Measurements from ENCODE around the gene FBXL16. TPM values are rescaled to one million over a fixed set of nuclear protein-coding genes. Genes with fewer than 3 reads are reported as not detected.
A peak's percentile ranks its signal among the peaks of the same experiment; 100 is the strongest.

Gene FBXL16
- total RNA-seq, 2 experiments from 2014 or later = 12.7 to 14.3 TPM

DNA sequence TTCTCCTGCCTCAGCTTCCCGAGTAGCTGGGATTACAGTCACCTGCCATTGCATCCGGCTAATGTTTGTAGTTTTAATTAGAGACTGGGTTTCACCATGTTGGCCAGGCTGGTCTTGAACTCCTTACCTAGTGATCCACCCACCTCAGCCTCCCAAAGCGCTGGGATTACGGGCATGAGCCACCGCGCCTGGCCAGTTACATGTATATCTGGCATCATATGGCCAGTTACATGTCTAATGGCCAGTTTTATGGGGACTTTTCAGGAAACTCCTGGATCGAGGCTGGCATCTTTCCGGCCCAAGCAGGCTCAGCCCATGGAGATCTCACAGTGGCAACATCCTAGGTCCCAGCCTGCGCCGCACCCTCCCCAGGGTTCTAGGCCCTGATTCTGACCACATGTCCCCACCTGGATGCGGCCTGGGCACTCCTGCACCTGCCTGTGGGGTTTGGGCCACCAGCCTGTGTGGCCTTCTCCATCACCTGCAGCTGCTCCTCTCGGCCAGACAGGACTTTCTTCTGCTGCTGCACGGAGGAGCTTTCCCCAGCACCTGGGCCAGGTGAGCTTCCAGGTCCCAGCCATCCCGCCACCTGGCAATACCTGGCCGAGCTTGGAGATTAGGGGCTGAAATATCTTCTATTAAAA, 36.5 kb upstream of the FBXL16 start:
- CTCF ChIA-PET = interaction anchor here (1.1 to 1.7 kb wide), 2 partner anchors 8 to 21 kb away, joined by 4 read pairs; partner anchors contain the start of gene ANTKMT
- Mint-ChIP-seq H3K9me3 (no peaks in the 10 kb centered on the region), H3K4me3 (peak overlapping the region; percentile 67), H3K27me3 (no peaks in the 10 kb centered on the region), H3K4me1 (peaks cover 20% of the 10 kb centered on the region), H3K27ac (peak overlapping the region; percentile 57), H3K36me3 (ENCODE audit: low read depth) (peaks cover 5% of the 10 kb centered on the region)
- POLR2A ChIA-PET = interaction anchor here (0.7 kb wide), 1 partner anchor 301 kb away, joined by 4 read pairs; no protein-coding TSS in a partner anchor
- DNase-seq = no peak

GRCh38 chr16:740764-741505, 35.3 kb upstream of the FBXL16 start, which contains the start of gene CIAO3:
CIAO3 (minus strand) TSS chr16:740997; CDS start chr16:740985, 12 bp downstream.
- DNase-seq = peak; percentile 90
- Mint-ChIP-seq H3K9me3 (no peaks in the 10 kb centered on the region), H3K27me3 (no peaks in the 10 kb centered on the region), H3K36me3 (ENCODE audit: low read depth) (peaks cover 8% of the 10 kb centered on the region), H3K4me1 (peaks cover 24% of the 10 kb centered on the region), H3K4me3 (peak within 1 kb of the TSS; percentile 79), H3K27ac (peak within 1 kb of the TSS; percentile 81)
- ChIA-PET POLR2A (interaction anchor here (0.7 kb wide), 1 partner anchor 302 kb away, joined by 4 read pairs; no protein-coding TSS in a partner anchor), CTCF (interaction anchor here (0.5 to 3.0 kb wide), 14 partner anchors 8 to 401 kb away, joined by 3 to 14 read pairs (median 5); partner anchors contain the start of genes ANTKMT, CCDC78, METTL26 and WDR24)

DNA sequence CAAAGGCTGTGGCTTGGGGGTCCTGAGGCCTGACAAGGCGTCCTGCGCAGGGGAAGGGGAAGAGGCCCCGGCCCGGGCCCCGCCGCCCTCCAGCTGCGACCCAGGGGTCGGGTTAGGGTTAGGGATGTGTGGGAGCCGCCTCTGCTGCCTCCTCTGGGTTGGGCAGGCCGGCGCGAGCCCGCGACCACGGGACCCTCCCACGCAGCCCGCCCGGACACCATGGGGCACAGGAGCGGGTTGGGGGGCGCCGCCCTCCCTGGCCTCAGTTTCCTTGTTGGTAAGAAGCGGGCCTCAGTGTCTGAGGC, 34.8 kb upstream of the FBXL16 start:
- no peaks in the 10 kb centered on the region for H3K9me3 Mint-ChIP-seq
- POLR2A ChIA-PET = no interaction called here
- peak overlapping the region; percentile 62 for H3K27ac Mint-ChIP-seq
- peak overlapping the region; percentile 79 for H3K4me3 Mint-ChIP-seq
- DNase-seq = no peak
- H3K4me1 Mint-ChIP-seq = peaks cover 28% of the 10 kb centered on the region
- CTCF ChIA-PET = interaction anchor here (0.5 to 3.0 kb wide), 13 partner anchors 9 to 402 kb away, joined by 3 to 14 read pairs (median 5); partner anchors contain the start of genes ANTKMT, CCDC78, METTL26 and WDR24
- H3K27me3 Mint-ChIP-seq = no peaks in the 10 kb centered on the region
- H3K36me3 Mint-ChIP-seq (ENCODE audit: low read depth) = peaks cover 11% of the 10 kb centered on the region

DNA sequence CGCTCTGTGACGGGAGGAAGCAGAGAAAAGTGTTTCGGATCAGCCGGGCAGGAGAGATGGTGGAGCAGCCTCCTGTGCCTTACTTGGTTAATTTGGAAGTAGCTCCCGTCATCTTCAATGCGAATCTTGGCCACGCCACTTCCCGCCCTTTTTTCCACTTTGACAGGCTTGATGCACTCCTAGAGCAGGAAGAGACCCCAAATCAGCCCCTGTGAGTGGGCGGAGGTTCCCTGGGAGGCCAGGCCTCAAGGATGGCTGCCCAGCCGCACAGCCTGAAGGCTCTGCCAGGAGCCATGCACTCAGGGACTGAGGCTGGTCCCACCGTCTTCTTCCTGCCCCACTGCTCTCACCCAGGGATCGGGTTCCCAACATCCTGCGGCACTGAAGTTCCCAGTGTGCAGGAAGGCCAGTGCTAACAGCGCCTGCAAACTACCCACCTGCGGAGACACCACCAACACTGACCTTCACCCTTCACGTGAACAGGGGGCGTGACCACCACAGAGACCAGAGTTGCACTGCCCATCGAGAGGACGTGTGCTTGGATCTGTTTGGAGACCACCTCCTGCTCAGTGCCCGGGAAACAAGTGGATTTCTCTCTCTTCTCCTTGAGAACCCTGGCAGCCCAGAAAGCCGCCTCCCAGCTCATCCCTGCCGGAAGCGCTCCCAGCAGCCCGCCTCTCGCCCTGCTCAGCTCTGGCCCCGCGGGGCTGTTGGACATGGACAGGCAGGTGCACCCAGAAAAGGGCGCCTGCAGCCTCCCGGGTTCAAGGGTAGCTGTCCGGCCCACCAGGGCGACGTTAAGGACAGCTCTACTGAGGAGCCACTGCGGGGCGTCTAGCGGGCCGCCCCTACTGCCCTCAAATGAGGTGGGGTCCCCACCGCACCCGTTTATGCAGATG, 34.2 kb upstream of the FBXL16 start:
- Mint-ChIP-seq H3K36me3 (ENCODE audit: low read depth) (peaks cover 14% of the 10 kb centered on the region), H3K4me3 (peak overlapping the region; percentile 79), H3K9me3 (no peaks in the 10 kb centered on the region), H3K27ac (peak overlapping the region; percentile 62), H3K4me1 (peaks cover 31% of the 10 kb centered on the region), H3K27me3 (no peaks in the 10 kb centered on the region)
- ChIA-PET POLR2A (no interaction called here), CTCF (interaction anchor here (0.5 to 3.0 kb wide), 12 partner anchors 9 to 403 kb away, joined by 3 to 14 read pairs (median 5); partner anchors contain the start of genes ANTKMT, CCDC78 and WDR24)
- no peak for DNase-seq

DNA sequence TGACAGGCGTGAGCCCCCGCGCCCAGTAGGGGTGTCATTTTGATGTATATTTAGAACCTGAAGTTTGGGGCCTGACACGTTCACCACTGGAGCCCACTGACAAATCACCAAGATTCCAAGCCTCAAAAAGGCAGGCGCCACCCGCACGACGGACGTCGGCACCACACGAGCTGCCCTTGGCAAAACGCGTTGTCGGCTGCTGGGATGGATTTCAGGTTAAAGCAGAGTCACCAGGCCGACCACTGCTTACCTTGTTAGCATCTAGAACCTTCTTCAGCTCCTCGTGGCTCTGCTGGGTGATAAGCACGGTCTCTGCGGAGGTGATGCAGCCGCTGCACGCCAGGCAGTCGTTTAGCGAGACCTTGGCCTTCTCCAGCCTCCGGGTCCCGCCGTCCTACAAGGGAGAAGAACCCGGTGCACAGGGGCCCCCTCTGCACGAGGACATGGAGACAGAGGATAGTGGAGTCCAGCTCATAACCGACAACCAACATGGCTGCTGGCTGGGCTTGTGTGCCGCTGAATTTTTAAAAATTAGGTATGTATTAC, 31.4 kb upstream of the FBXL16 start:
- H3K9me3 Mint-ChIP-seq = no peaks in the 10 kb centered on the region
- POLR2A ChIA-PET = no interaction called here
- no peak for DNase-seq
- H3K4me1 Mint-ChIP-seq = peaks cover 31% of the 10 kb centered on the region
- no peak overlapping the region for H3K27ac Mint-ChIP-seq
- H3K27me3 Mint-ChIP-seq = no peaks in the 10 kb centered on the region
- H3K4me3 Mint-ChIP-seq = no peak overlapping the region
- CTCF ChIA-PET = interaction anchor here (1.2 to 2.1 kb wide), 3 partner anchors 12 to 49 kb away, joined by 3 to 9 read pairs (median 3); partner anchors contain the start of gene ANTKMT
- peaks cover 14% of the 10 kb centered on the region for H3K36me3 Mint-ChIP-seq (ENCODE audit: low read depth)

GRCh38 chr16:735982-736453, 30.4 kb upstream of the FBXL16 start:
- ChIA-PET CTCF (interaction anchor here (0.7 to 2.1 kb wide), 5 partner anchors 9 to 50 kb away, joined by 3 to 9 read pairs (median 3); partner anchors contain the start of genes ANTKMT, CCDC78 and HAGHL), POLR2A (interaction anchor here (0.7 kb wide), 1 partner anchor 51 kb away, joined by 7 read pairs; no protein-coding TSS in a partner anchor)
- no peaks in the 10 kb centered on the region for H3K27me3 Mint-ChIP-seq
- H3K27ac Mint-ChIP-seq = peak overlapping the region; percentile 36
- peak; percentile 43 for DNase-seq
- no peaks in the 10 kb centered on the region for H3K9me3 Mint-ChIP-seq
- H3K4me1 Mint-ChIP-seq = peaks cover 28% of the 10 kb centered on the region
- no peak overlapping the region for H3K4me3 Mint-ChIP-seq
- peaks cover 14% of the 10 kb centered on the region for H3K36me3 Mint-ChIP-seq (ENCODE audit: low read depth)

DNA sequence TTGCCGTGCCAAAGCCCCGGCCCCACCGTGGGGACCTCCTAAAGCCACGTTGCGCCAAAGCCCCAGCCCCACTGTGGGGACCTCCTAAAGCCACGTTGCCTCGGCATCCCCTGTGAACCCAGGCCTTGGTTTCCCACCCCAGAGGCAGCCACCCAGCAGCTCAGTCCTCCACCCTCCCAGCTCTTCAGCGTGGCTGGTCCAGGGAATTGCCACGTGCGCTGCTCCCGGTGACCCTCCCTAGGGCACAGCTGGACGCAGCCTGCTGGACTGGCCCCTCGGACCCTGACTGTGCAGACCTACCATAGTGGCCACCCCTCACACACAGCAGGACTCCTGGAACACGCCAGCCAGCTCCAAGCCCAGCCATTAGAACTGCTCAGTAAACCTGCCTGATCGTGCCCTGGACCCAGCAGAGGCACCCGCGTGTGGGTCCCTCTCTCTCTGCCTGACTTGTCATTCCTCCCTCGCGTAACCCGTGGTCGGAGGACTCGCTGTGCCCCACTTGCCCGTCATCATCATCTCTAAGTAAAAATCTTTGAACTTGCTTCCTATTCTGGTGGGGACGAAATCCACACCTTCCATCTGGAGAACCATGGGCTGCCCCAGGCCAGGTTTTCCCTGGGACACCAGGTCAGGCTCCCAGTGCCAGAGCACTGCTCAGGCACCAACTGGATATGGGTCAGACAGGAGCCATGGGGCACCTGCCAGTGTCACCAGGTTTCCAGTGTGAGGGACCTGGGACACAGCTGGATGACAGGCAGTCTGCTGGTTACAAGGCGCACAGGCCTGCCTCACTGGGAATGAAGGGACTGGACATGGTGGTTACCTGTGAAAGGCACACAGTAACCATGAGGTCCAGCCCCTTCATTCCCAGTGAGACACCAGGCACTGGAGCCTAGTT, 29.6 kb upstream of the FBXL16 start:
- ChIA-PET POLR2A (no interaction called here), CTCF (interaction anchor here (1.2 to 2.1 kb wide), 4 partner anchors 9 to 51 kb away, joined by 3 to 9 read pairs (median 5); partner anchors contain the start of genes ANTKMT, CCDC78 and HAGHL)
- no peak overlapping the region for H3K27ac Mint-ChIP-seq
- peaks cover 28% of the 10 kb centered on the region for H3K4me1 Mint-ChIP-seq
- DNase-seq = no peak
- H3K4me3 Mint-ChIP-seq = no peak overlapping the region
- no peaks in the 10 kb centered on the region for H3K9me3 Mint-ChIP-seq
- peaks cover 14% of the 10 kb centered on the region for H3K36me3 Mint-ChIP-seq (ENCODE audit: low read depth)
- no peaks in the 10 kb centered on the region for H3K27me3 Mint-ChIP-seq

- CTCF ChIA-PET = no interaction called here
- H3K4me1 Mint-ChIP-seq = peaks cover 23% of the 10 kb centered on the region
These were observed 28.8 kb upstream of the FBXL16 start for GRCh38 chr16:734208-734980.

GRCh38 chr16:733382-734207, 28.0 kb upstream of the FBXL16 start:
- CTCF ChIA-PET = interaction anchor here (1.6 kb wide), 1 partner anchor 30 kb away, joined by 5 read pairs; no protein-coding TSS in a partner anchor
- no peak overlapping the region for H3K4me3 Mint-ChIP-seq
- no peak for DNase-seq
- peaks cover 14% of the 10 kb centered on the region for H3K36me3 Mint-ChIP-seq (ENCODE audit: low read depth)
- no peaks in the 10 kb centered on the region for H3K27me3 Mint-ChIP-seq
- no peak overlapping the region for H3K27ac Mint-ChIP-seq
- peaks cover 20% of the 10 kb centered on the region for H3K4me1 Mint-ChIP-seq
- POLR2A ChIA-PET = no interaction called here
- no peaks in the 10 kb centered on the region for H3K9me3 Mint-ChIP-seq

More at GRCh38 chr16:734208-734980, 28.8 kb upstream of the FBXL16 start:
- Mint-ChIP-seq H3K9me3 (no peaks in the 10 kb centered on the region), H3K4me3 (no peak overlapping the region), H3K36me3 (ENCODE audit: low read depth) (peaks cover 14% of the 10 kb centered on the region), H3K27me3 (no peaks in the 10 kb centered on the region), H3K27ac (no peak overlapping the region)
- POLR2A ChIA-PET = no interaction called here
- DNase-seq = no peak

DNA sequence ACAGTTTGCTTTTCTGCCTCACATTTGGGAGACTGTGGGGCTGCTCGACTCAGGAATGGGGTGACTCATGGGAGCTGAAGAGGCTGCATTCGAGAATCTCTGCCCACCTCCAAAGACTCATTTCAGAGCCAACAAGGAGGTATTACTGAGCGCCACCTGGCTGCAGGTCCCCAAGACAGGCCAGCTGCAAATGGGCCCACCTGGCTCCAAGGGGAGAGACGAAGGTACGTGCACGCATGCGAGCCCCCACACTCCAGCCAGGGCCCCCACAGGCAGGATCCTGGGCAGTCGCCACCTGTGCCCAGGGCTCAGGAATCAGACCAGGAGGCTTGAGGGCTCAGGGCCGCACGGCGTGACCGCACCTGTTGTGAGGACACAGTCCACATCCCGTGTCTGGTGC, 27.3 kb upstream of the FBXL16 start:
- peaks cover 18% of the 10 kb centered on the region for H3K4me1 Mint-ChIP-seq
- H3K36me3 Mint-ChIP-seq (ENCODE audit: low read depth) = peaks cover 12% of the 10 kb centered on the region
- CTCF ChIA-PET = interaction anchor here (1.6 kb wide), 1 partner anchor 29 kb away, joined by 5 read pairs; no protein-coding TSS in a partner anchor
- H3K27ac Mint-ChIP-seq = no peak overlapping the region
- H3K27me3 Mint-ChIP-seq = no peaks in the 10 kb centered on the region
- POLR2A ChIA-PET = no interaction called here
- H3K9me3 Mint-ChIP-seq = no peaks in the 10 kb centered on the region
- DNase-seq = no peak
- H3K4me3 Mint-ChIP-seq = no peak overlapping the region

Measured in activated CD4-positive, alpha-beta T cell treated with anti-CD3 and anti-CD28 coated beads, Interleukin-2, amount 10 ng/mL, durations not matched to agents 7 days and 5 days (primary cell).